MM.1S (cell line): Measurements from ENCODE around the gene TTC38.

Experiments
- DNase-seq: peaks from one replicate; pipeline ENCODE4 v3.0.0-alpha.2; 2015
- H2AFZ ChIP-seq: fragments of 300-600 bp; sonication (generic); 2 replicates; pipeline ENCODE4 v1.6.0; 2016; ENCODE audit warnings: antibody characterized with exemption, low read length
- H3F3A ChIP-seq: fragments of 300-600 bp; sonication (generic); 2 replicates; pipeline ENCODE4 v1.6.1; 2016; ENCODE audit warnings: mild to moderate bottlenecking, antibody characterized with exemption, low read length, moderate library complexity, mixed read lengths; ENCODE audit not compliant: insufficient read depth
- H3K27ac ChIP-seq: fragments of 300-600 bp; sonication (generic); 2 replicates; pipeline ENCODE4 v1.5.1; 2016; ENCODE audit warnings: mild to moderate bottlenecking, low read length
- H3K27me3 ChIP-seq: fragments of 300-600 bp; sonication (generic); replicated peaks from 2 replicates; pipeline ENCODE4 v1.6.0; 2016; ENCODE audit warnings: low read length; ENCODE audit not compliant: insufficient read depth
- H3K36me3 ChIP-seq: fragments of 300-600 bp; sonication (generic); replicated peaks from 2 replicates; pipeline ENCODE4 v1.6.1; 2016; ENCODE audit warnings: mild to moderate bottlenecking, low read length, mixed read lengths; ENCODE audit not compliant: insufficient read depth
- H3K4me1 ChIP-seq: fragments of 300-600 bp; sonication (generic); 2 replicates; pipeline ENCODE4 v1.6.1; 2016; ENCODE audit warnings: low read length, mixed read lengths
- H3K4me2 ChIP-seq: fragments of 300-600 bp; sonication (generic); 2 replicates; pipeline ENCODE4 v1.6.0; 2016; ENCODE audit warnings: low read depth, low read length
- H3K4me3 ChIP-seq: fragments of 300-600 bp; sonication (generic); 2 replicates; pipeline ENCODE4 v1.5.1; 2016; ENCODE audit warnings: low read length, mixed read lengths
- H3K79me2 ChIP-seq: fragments of 300-600 bp; sonication (generic); 2 replicates; pipeline ENCODE4 v1.6.1; 2016; ENCODE audit warnings: mixed run types, low read length, mixed read lengths
- H3K9ac ChIP-seq: fragments of 300-600 bp; sonication (generic); 2 replicates; pipeline ENCODE4 v1.6.1; 2016; ENCODE audit warnings: low read length, mixed read lengths
- H3K9me2 ChIP-seq: fragments of 300-600 bp; sonication (generic); replicated peaks from 2 replicates; pipeline ENCODE4 v1.6.1; 2016; ENCODE audit warnings: mild to moderate bottlenecking, low read length, mixed read lengths; ENCODE audit not compliant: insufficient read depth
- H3K9me3 ChIP-seq: fragments of 300-600 bp; sonication (generic); replicated peaks from 2 replicates; pipeline ENCODE4 v1.6.1; 2016; ENCODE audit warnings: mild to moderate bottlenecking, low read length, mixed read lengths; ENCODE audit not compliant: insufficient read depth
- H4K20me1 ChIP-seq: fragments of 300-600 bp; sonication (generic); 2 replicates; pipeline ENCODE4 v1.6.1; 2016; ENCODE audit warnings: mild to moderate bottlenecking, low read length, moderate library complexity, mixed read lengths; ENCODE audit not compliant: insufficient read depth
- EZH2 ChIP-seq: fragments of 300-600 bp; sonication (generic); optimal IDR thresholded peaks from 2 replicates; pipeline ENCODE3; 2017; ENCODE audit warnings: low read depth, mild to moderate bottlenecking, antibody characterized with exemption, low read length, mixed read lengths
- EZH2phosphoT487 ChIP-seq: fragments of 300-600 bp; sonication (generic); IDR thresholded peaks from 2 replicates; pipeline ENCODE4 v1.6.1; 2018; ENCODE audit warnings: antibody characterized with exemption, low read length
- TF ChIP-seq, protein P1 (sequence below): fragments of 300-600 bp; sonication (generic); IDR thresholded peaks from 2 replicates; pipeline ENCODE4 v1.5.1; 2016; ENCODE audit warnings: antibody characterized with exemption, low read length, mixed read lengths

The TTC38 gene

DNA sequence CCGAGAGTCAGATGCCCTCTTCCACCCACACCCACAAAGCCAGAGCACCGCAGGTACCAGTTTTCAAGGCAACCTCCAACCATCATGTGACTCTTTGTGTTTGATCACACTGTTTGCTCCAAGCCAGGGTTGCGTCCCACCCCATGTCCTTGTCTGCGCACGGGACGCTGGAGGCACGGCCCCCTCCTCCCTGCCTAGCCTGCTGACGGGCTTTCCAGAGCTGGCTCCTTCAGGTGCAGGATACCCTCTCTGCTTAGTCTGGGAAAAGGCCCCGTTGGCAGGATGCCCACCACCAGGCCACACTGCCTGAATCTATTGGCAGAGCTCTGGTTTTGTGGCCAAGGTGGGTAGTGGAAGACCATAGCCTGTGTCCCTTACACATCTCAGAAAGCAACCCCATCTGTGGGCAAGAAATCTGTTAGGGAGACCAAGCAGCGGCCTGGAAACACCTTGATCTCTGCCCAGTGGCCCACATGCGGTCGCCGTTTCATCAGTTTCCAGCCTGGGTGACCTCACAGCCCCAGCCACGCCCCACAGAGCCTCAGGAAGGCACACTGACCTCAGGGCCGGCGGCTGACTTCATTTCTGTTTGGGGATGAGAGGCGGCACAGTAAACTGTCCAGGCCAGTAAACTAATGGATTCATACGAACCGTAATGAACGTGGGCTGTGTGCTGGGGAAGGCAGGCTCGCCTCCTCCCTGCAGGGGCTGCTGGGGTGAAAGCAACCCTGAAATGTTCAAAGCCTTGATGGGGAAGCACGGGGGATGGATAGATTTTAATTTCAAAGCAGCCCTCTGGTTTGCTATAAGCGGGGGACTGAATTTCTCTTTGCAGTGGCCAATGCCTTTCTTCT lies 43.5 kb upstream of the TTC38 start:
- H3K9me3 ChIP-seq: no peaks in the 10 kb centered on the region
- no peak overlapping the region for H3K4me2 ChIP-seq
- TF ChIP-seq, protein P1, sequence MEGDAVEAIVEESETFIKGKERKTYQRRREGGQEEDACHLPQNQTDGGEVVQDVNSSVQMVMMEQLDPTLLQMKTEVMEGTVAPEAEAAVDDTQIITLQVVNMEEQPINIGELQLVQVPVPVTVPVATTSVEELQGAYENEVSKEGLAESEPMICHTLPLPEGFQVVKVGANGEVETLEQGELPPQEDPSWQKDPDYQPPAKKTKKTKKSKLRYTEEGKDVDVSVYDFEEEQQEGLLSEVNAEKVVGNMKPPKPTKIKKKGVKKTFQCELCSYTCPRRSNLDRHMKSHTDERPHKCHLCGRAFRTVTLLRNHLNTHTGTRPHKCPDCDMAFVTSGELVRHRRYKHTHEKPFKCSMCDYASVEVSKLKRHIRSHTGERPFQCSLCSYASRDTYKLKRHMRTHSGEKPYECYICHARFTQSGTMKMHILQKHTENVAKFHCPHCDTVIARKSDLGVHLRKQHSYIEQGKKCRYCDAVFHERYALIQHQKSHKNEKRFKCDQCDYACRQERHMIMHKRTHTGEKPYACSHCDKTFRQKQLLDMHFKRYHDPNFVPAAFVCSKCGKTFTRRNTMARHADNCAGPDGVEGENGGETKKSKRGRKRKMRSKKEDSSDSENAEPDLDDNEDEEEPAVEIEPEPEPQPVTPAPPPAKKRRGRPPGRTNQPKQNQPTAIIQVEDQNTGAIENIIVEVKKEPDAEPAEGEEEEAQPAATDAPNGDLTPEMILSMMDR: no peak
- no peak for TF ChIP-seq EZH2
- TF ChIP-seq EZH2phosphoT487: no peak
- no peaks in the 10 kb centered on the region for H3K79me2 ChIP-seq
- no peak overlapping the region for H3K27ac ChIP-seq
- peaks cover 8% of the 10 kb centered on the region for H3F3A ChIP-seq
- H3K4me3 ChIP-seq: no peak overlapping the region
- H3K9me2 ChIP-seq: no peaks in the 10 kb centered on the region
- H4K20me1 ChIP-seq: no peaks in the 10 kb centered on the region
- H3K4me1 ChIP-seq: peaks cover 10% of the 10 kb centered on the region
- H3K27me3 ChIP-seq: no peaks in the 10 kb centered on the region
- no peak overlapping the region for H2AFZ ChIP-seq
- H3K9ac ChIP-seq: no peak overlapping the region
- no peak for DNase-seq
- no peaks in the 10 kb centered on the region for H3K36me3 ChIP-seq

DNA sequence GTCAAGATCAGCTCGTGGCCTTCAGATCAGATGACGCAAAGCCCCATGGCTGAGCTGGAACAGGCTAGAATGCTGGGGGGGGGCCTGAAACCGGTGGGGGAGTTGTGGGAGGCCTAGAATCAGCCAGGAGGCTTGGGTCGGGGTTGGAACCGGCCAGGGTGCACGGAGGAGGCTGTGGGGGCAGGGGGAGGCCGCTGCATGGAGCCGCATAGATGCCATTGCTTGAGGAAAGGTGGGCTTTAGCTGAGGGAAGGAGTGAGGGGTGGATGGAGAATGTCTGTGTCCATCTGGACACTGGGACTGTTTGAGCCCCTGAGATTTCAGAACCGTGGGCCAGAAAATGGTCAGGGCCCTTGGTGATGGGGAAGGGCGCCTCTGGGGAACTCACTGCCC lies 42.9 kb upstream of the TTC38 start:
- H4K20me1 ChIP-seq: no peaks in the 10 kb centered on the region
- no peaks in the 10 kb centered on the region for H3K36me3 ChIP-seq
- H3K27me3 ChIP-seq: no peaks in the 10 kb centered on the region
- no peak overlapping the region for H3K4me2 ChIP-seq
- no peak overlapping the region for H3K27ac ChIP-seq
- peaks cover 6% of the 10 kb centered on the region for H3K4me1 ChIP-seq
- DNase-seq: no peak
- TF ChIP-seq, protein P1: no peak
- no peak for TF ChIP-seq EZH2phosphoT487
- no peak for TF ChIP-seq EZH2
- no peaks in the 10 kb centered on the region for H3K79me2 ChIP-seq
- H3F3A ChIP-seq: peaks cover 2% of the 10 kb centered on the region
- no peaks in the 10 kb centered on the region for H3K9me3 ChIP-seq
- H3K9me2 ChIP-seq: no peaks in the 10 kb centered on the region
- H3K9ac ChIP-seq: no peak overlapping the region
- no peak overlapping the region for H2AFZ ChIP-seq
- no peak overlapping the region for H3K4me3 ChIP-seq

- Histone ChIP-seq H3K9ac (no peak overlapping the region), H3K4me3 (no peak overlapping the region), H3K9me2 (no peaks in the 10 kb centered on the region), H3K79me2 (no peaks in the 10 kb centered on the region), H3K36me3 (no peaks in the 10 kb centered on the region), H3K27ac (no peak overlapping the region), H3K9me3 (no peaks in the 10 kb centered on the region), H3K4me2 (no peak overlapping the region), H3F3A (no peaks in the 10 kb centered on the region), H3K4me1 (no peaks in the 10 kb centered on the region), H2AFZ (no peak overlapping the region), H3K27me3 (no peaks in the 10 kb centered on the region), H4K20me1 (no peaks in the 10 kb centered on the region)
- TF ChIP-seq EZH2phosphoT487 (no peak), EZH2 (no peak)
- TF ChIP-seq, protein P1: no peak
- no peak for DNase-seq
Observed at GRCh38 chr22:46225631-46226030, 42.2 kb upstream of the TTC38 start.
